Measurements from ENCODE around the gene PGRMC1.
"Not testable (repeated sequence)": the region's sequence is repeated elsewhere in the genome, so short reads cannot be mapped to it uniquely, and the experiment has no call there.

The PGRMC1 gene

GRCh38 chrX:119235872-119236622, at the start of gene PGRMC1:
Gene PGRMC1 (plus strand): TSS chrX:119236285. CDS start chrX:119236364, 79 bp downstream.
- peak; percentile 47 to 83 for DNase-seq

- DNase-seq = no peak
Observed at GRCh38 chrX:119186763-119187162, 49.3 kb upstream of the PGRMC1 start.

DNA sequence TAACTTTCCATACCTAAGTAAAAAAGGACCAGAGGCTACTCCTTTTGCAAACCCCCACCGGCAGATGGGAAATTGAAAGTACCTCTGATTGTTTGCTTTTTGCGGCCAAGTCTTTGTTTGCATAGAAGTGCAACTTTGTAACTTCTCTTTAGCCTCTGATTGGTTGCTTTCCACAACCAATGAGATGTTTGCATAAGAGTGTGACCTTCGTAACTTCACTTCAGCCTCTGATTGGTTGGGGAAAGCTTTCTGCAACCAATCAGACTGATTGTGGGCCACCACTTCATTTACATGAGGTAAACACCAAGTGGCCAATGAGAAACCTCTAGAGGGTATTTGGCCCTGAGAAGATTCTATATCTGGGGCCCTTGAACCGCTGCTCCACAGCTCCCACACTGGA, 48.8 kb upstream of the PGRMC1 start:
- DNase-seq = no peak

- DNase-seq = no peak
Observed at GRCh38 chrX:119189115-119189514, 47.0 kb upstream of the PGRMC1 start.

DNA sequence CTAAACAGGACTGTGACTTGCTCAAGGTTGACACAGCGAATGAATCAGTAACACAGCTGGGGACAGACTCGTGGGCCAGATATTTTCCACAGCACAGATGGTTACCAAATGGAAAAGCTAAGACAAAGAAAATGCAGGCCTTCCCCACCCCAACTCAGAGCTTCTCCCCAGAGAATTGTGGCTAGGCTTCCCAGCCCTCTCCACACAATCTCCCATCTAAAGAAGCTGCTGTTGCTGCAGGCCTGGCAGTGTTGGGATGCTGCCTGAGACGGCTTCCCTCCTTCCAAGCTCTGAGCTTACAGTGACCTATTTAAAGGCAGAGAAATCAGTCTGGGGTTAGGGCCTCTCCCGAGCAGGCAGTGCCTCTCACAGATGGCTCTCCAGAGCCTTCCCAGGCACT, 46.5 kb upstream of the PGRMC1 start:
- DNase-seq = peak in 1 of 2 experiments; percentile 4

DNA sequence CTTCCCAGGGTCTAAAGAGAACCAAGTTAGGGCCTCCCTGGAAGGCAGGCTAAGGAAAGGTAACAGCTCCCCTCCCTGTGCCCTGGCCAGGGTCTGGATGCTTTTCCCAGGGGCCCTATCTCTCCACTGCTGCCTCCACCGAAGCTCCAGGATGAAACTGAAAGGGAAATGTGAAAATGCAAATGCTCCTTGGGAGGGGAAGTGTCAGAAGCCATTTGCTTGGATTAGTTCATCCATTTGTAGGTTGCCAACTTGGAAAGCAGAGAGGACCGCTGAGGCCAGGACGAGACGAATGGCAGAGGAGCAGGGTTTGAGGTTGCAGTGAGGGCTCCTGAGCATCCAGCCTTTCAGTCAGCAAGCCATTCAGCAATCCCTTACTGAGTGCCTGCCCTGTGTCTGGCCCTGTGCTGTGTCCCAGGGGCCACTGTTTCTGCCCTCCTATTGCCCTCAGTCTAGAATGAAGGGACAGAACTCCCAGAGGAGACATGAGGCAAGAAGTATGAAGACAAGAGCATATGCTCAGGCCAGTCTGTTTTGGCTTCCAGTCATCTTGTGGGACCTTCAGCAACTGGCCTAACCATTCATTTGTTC, 45.9 kb upstream of the PGRMC1 start:
- DNase-seq = no peak

- DNase-seq = no peak
Observed at GRCh38 chrX:119190831-119191230, 45.3 kb upstream of the PGRMC1 start.

DNA sequence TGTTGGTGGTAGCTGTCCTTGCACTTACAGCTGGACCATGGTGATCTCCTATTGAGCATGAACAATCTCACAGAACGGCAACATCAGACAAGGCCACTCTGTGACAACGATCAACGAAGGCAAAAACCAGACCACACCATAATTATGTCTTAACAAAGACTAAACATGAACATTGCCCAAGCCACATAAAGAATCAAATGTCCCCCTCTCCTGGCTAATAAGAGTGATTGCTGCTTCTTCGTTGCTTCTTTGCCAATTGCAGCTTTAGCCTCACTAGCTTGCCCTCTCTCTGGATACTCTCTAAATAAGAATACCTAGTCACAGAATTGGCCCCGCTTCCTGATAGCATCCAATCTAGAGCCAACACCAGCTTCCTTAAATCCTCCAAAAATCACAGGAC, 41.5 kb upstream of the PGRMC1 start:
- DNase-seq = peak in 1 of 2 experiments; percentile 6

GRCh38 chrX:119201570-119201969, 34.5 kb upstream of the PGRMC1 start:
- DNase-seq = no peak

GRCh38 chrX:119206203-119206602, 29.9 kb upstream of the PGRMC1 start:
- DNase-seq = no peak

DNA sequence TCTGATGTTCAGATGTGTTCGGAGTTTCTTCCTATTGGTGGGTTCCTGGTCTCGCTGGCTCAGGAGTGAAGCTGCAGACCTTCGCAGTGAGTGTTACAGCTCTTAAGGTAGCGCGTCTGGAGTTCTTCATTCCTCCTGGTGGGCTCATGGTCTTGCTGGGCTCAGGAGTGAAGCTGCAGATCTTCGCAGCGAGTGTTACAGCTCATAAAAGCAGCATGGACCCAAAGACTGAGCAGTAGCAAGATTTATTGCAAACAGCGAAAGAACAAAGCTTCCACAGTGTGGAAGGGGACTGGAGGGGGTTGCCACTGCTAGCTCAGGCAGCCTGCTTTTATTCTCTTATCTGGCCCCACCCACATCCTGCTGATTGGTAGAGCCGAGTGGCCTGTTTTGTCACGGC, 28.6 kb upstream of the PGRMC1 start:
- not testable (repeated sequence) for DNase-seq

- no peak for DNase-seq
Observed at GRCh38 chrX:119208401-119209057, 27.6 kb upstream of the PGRMC1 start.

- DNase-seq = not testable (repeated sequence)
Observed at GRCh38 chrX:119210931-119211648, 25.0 kb upstream of the PGRMC1 start.

- no peak for DNase-seq
Observed at GRCh38 chrX:119211649-119212014, 24.5 kb upstream of the PGRMC1 start.

- peak in 1 of 2 experiments; percentile 0 for DNase-seq
Observed at GRCh38 chrX:119218198-119218597, 17.9 kb upstream of the PGRMC1 start.

- DNase-seq = no peak
Observed at GRCh38 chrX:119222932-119223331, 13.2 kb upstream of the PGRMC1 start.

DNA sequence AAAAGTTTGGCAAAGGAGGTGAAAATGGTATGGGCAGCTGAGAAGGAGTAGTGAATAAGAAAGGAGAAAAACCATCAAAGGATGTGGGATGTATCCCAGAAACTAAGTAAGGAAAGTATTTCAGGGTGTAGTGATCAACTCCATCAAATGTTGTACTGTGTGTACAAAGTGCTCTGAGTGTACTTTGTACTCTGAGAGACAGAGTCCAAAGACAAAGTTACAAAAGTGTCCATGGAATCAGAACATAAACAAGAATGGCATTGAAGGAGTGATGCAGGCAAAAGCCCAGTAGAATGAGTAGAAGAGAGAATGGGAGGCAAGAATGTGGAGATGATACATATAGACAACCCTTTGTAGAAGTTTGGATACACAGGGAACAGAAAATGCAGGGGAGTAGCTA, 12.3 kb upstream of the PGRMC1 start:
- DNase-seq = no peak

- no peak for DNase-seq
Observed at GRCh38 chrX:119226446-119226845, 9.6 kb upstream of the PGRMC1 start.

DNA sequence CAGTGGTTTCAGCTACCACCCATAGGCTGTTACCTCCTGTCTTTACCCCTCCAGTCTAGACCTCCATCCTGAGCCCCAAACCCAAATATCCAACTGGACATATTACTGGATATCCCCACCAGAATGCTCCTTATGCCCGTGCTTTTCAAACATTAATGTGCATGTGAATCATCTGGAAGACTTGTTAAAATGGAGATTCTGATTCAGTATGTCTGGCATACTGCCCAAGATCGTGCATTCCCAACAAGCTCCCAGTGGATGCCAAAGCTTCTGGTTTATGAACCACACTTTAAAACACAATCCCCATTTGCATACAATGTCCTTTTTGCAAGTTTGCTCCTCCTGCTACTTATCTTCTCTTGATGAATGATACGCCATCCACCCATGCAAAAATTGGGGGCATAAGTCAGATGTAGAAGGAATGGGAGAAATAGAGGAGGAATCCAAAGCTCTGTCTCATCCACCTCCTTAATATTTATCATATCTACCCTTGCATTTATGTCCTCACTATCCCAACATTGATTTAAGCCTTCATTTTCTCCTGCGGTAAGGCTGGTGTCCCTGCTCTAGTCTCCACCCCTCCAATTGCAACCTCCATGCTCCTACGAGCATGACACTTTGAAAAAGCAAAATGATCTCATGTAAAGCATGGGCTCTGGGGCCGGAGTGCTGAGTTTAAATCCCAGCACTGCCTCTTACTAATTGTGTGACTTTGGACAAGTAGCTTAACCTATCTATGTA, 7.4 kb upstream of the PGRMC1 start:
- DNase-seq = peak; percentile 0 to 52

DNA sequence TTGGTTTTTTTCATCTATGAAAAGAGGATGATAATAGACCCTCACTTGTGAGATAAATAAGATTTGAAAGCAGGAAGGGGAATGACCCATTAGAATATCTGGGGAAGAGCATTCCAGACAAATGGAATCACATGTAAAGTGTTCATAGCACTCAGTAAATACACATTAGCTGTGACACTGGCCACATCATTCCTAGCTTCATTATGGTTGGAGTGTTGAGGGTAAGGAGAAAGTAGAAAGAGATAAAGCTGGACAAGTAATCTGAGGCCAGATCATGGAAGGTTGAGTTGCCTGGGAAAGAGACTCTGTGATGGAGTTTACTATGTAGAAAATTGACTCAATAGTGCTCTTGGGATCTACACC, 6.9 kb upstream of the PGRMC1 start:
- no peak for DNase-seq

DNA sequence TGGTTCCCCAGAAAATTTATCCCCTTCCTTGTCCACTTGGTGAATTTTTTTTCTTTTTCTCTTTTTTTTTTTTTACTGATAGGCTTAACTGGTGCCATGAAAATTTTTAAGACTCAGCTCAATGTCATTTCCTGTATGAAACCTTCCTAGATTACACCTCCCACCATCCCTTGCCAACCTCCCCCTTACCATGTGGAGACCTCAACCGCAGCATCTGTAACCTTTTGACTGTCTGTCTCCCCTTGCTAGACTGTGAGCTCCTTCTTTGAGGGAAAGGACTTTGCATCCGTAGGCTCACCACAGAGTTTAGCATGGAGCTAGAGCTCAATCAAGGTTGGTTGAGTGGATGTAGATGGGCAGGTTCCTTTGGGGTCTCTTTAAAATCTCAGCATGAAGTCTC, 5.2 kb upstream of the PGRMC1 start:
- DNase-seq = no peak

DNA sequence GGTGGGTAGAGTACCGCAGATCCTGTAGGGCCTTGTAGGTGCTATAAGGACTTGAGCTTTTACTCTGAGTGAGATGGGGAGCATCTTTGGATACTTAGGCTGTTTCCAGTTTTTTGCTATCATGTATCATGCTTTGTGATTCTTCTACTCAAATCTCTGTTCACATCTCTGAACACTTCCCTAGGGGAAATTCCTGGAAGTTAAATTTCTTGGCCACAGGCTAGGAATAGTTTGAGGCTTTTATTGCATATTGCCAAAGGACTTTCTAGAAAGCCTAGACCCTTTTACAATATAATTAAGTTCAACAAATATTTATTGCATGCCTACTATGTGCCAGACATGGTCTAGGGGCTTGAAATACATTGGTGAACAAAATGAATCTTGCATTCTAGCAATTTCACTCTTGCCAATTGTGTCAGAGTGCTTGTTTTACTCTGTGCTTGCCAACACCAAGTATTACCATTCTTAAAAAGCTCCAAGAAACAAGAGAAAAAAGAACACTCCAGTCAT, 4.1 kb upstream of the PGRMC1 start:
- no peak for DNase-seq

- peak; percentile 0 to 35 for DNase-seq
Observed at GRCh38 chrX:119235051-119235511, 1.0 kb upstream of the PGRMC1 start.
